PFSK-1 (cell line): Measurements from ENCODE around the gene WDR43.

Experiments used
- POLR2AphosphoS5 ChIP-seq: IDR thresholded peaks from 2 replicates; pipeline ENCODE4 v1.6.1; 2012; ENCODE audit warnings: low read depth, mild to moderate bottlenecking, control low read depth, low read length, moderate library complexity
- REST ChIP-seq, 2 experiments: IDR thresholded peaks; 2 replicates each; pipeline versions ENCODE4 v1.6.1 to v1.8.0; 2011 to 2012; ENCODE audit warnings: low read depth in 2 of 2, low read length in 2 of 2, control low read depth in 1 of 2, inconsistent platforms in 1 of 2, mild to moderate bottlenecking in 1 of 2, moderate library complexity in 1 of 2; ENCODE audit not compliant: insufficient read depth in 1 of 2
- SIN3A ChIP-seq: IDR thresholded peaks from 2 replicates; pipeline ENCODE4 v1.6.1; 2012; ENCODE audit warnings: mild to moderate bottlenecking, low read length, moderate library complexity, borderline replicate concordance; ENCODE audit not compliant: insufficient read depth
- TAF1 ChIP-seq: IDR thresholded peaks from 2 replicates; pipeline ENCODE4 v1.6.1; 2012; ENCODE audit warnings: low read length, control low read depth, borderline replicate concordance; ENCODE audit not compliant: insufficient read depth

- TF ChIP-seq SIN3A: no peak
- TF ChIP-seq POLR2AphosphoS5: no peak
- no peak for TF ChIP-seq TAF1
- no peak for TF ChIP-seq REST (IDR thresholded peaks at IDR 0.05; ENCODE audit: insufficient read depth in 1 of 2, low read depth in 2 of 2, low read length in 2 of 2)
Measured at GRCh38 chr2:28958689-28959088, 64.2 kb downstream of the WDR43 start.
